Trophoblast cell (in vitro differentiated cells and primary cell): ENCODE data around the gene RAB11A.

ENCODE experiments used
- DNase-seq, 2 donors: peaks; one replicate each; pipeline ENCODE4 v3.0.0-alpha.2; 2016
- H2AFZ ChIP-seq: 2 replicates; pipeline ENCODE4 v1.6.1; 2013; ENCODE audit warnings: low read length, moderate library complexity, mild to moderate bottlenecking; ENCODE audit not compliant: insufficient read depth, poor library complexity
- H2AK5ac ChIP-seq: 2 replicates; pipeline ENCODE4 v1.6.1; 2013; ENCODE audit warnings: mild to moderate bottlenecking, low read length
- H2BK120ac ChIP-seq: 2 replicates; pipeline ENCODE4 v1.6.1; 2013; ENCODE audit warnings: low read length, mild to moderate bottlenecking, moderate library complexity; ENCODE audit not compliant: insufficient read depth, poor library complexity
- H2BK12ac ChIP-seq: 2 replicates; pipeline ENCODE4 v1.6.1; 2013; ENCODE audit warnings: mild to moderate bottlenecking, low read length, moderate library complexity
- H2BK5ac ChIP-seq: 2 replicates; pipeline ENCODE4 v1.6.1; 2013; ENCODE audit warnings: low read length, low read depth, moderate library complexity, mild to moderate bottlenecking; ENCODE audit not compliant: poor library complexity
- H3K14ac ChIP-seq: 2 replicates; pipeline ENCODE4 v1.6.1; 2013; ENCODE audit warnings: mild to moderate bottlenecking, low read length
- H3K18ac ChIP-seq: 2 replicates; pipeline ENCODE4 v1.6.1; 2013; ENCODE audit warnings: mild to moderate bottlenecking, low read length
- H3K23ac ChIP-seq: 2 replicates; pipeline ENCODE4 v1.6.1; 2013; ENCODE audit warnings: low read length
- H3K27ac ChIP-seq: 2 replicates; pipeline ENCODE4 v1.5.1; 2013; ENCODE audit warnings: low read depth, mild to moderate bottlenecking, inconsistent platforms, low read length, moderate library complexity
- H3K27me3 ChIP-seq: 2 replicates; pipeline ENCODE4 v1.6.1; 2013; ENCODE audit warnings: inconsistent platforms, mild to moderate bottlenecking, low read length, moderate library complexity; ENCODE audit not compliant: insufficient read depth
- H3K36me3 ChIP-seq, 2 experiments: 1 replicate in 1 of 2; 2 replicates in 1 of 2; pipeline ENCODE4 v1.6.1; 2013; ENCODE audit warnings: low read length in 2 of 2, mild to moderate bottlenecking in 2 of 2, moderate library complexity in 1 of 2; ENCODE audit not compliant: insufficient read depth in 2 of 2, control insufficient read depth in 1 of 2
- H3K4ac ChIP-seq: 2 replicates; pipeline ENCODE4 v1.6.1; 2013; ENCODE audit warnings: low read depth, mild to moderate bottlenecking, low read length, moderate library complexity
- H3K4me1 ChIP-seq, 2 experiments: 1 replicate in 1 of 2; 2 replicates in 1 of 2; pipeline ENCODE4 v1.6.1; 2013; ENCODE audit warnings: low read length in 2 of 2, mild to moderate bottlenecking in 2 of 2, moderate library complexity in 1 of 2; ENCODE audit not compliant: insufficient read depth in 2 of 2, control insufficient read depth in 1 of 2
- H3K4me2 ChIP-seq: 2 replicates; pipeline ENCODE4 v1.6.1; 2013; ENCODE audit warnings: inconsistent platforms, mild to moderate bottlenecking, low read length, moderate library complexity
- H3K4me3 ChIP-seq: 2 replicates; pipeline ENCODE4 v1.5.1; 2013; ENCODE audit warnings: mild to moderate bottlenecking, low read depth, low read length, inconsistent platforms
- H3K79me1 ChIP-seq: one replicate; pipeline ENCODE4 v1.6.1; 2013; ENCODE audit warnings: low read length
- H3K79me2 ChIP-seq: 2 replicates; pipeline ENCODE4 v1.6.1; 2013; ENCODE audit warnings: low read length, mild to moderate bottlenecking; ENCODE audit not compliant: control insufficient read depth, insufficient read depth, poor library complexity
- H3K9ac ChIP-seq: 2 replicates; pipeline ENCODE4 v1.6.1; 2013; ENCODE audit warnings: mild to moderate bottlenecking, low read length
- H3K9me3 ChIP-seq: 2 replicates; pipeline ENCODE4 v1.6.1; 2013; ENCODE audit warnings: low read depth, mild to moderate bottlenecking, control low read depth, inconsistent platforms, low read length; ENCODE audit not compliant: insufficient read depth
- H4K12ac ChIP-seq: 2 replicates; pipeline ENCODE4 v1.6.1; 2013; ENCODE audit warnings: low read depth, mild to moderate bottlenecking, low read length, moderate library complexity
- H4K8ac ChIP-seq: 2 replicates; pipeline ENCODE4 v1.6.1; 2013; ENCODE audit warnings: low read depth, mild to moderate bottlenecking, low read length, moderate library complexity
- H4K91ac ChIP-seq: one replicate; pipeline ENCODE4 v1.6.1; 2013; ENCODE audit warnings: low read depth, mild to moderate bottlenecking, low read length, moderate library complexity
- WGBS: extraction: QIAGEN DNeasy Blood & Tissue Kit; methylation state at CpG from one replicate; pipeline ENCODE4 v1.1.7; 2013; ENCODE audit warnings: missing lambda C conversion rate; ENCODE audit not compliant: insufficient read length, insufficient coverage; ENCODE audit errors: extremely low coverage; 5-methylcytosine and 5-hydroxymethylcytosine counted together

RAB11A gene

DNA sequence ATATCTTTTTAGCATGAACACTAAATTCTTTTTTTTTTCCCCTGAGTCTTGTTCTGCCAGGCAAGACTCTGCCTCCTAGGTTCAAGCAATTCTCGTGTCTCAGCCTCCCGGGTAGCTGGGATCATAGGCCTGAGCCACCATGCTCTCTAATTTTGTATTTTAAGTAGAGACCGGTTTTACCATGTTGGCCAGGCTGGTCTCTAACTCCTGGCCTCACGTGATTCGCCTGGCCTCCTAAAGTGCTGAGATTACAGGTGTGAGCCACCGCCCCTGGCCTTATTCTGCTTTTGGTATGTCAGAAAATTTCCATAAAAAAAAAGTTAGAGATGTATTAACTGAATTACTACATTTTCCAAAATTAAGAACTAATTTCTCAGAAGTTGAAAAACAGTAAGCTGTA, 14.3 kb downstream of the RAB11A start:
- H2AK5ac ChIP-seq, result no peak overlapping the region
- no peak overlapping the region for H3K4me2 ChIP-seq
- H3K14ac ChIP-seq, result no peak overlapping the region
- no peak overlapping the region for H2BK5ac ChIP-seq
- no peak overlapping the region for H2BK120ac ChIP-seq
- no peaks in the 10 kb centered on the region for H3K79me2 ChIP-seq
- no peak overlapping the region for H3K4me3 ChIP-seq
- no peak overlapping the region for H3K9ac ChIP-seq
- H3K9me3 ChIP-seq, result no peaks in the 10 kb centered on the region
- WGBS, result no CpG with 5 or more reads among the region's 6 CpGs
- no peak overlapping the region for H3K23ac ChIP-seq
- H2AFZ ChIP-seq, result no peak overlapping the region
- no peak overlapping the region for H2BK12ac ChIP-seq
- H3K18ac ChIP-seq, result no peak overlapping the region
- H3K27ac ChIP-seq, result no peak overlapping the region
- no peak overlapping the region for H4K12ac ChIP-seq
- no peak overlapping the region for H3K4ac ChIP-seq
- no peak overlapping the region for H4K8ac ChIP-seq
- no peak overlapping the region for H4K91ac ChIP-seq
- H3K4me1 ChIP-seq, result no peaks in the 10 kb centered on the region
- H3K27me3 ChIP-seq, result no peaks in the 10 kb centered on the region
- H3K79me1 ChIP-seq, result no peaks in the 10 kb centered on the region
- H3K36me3 ChIP-seq, result peaks cover 17 to 19% of the 10 kb centered on the region in 2 experiments
- no peak for DNase-seq

DNA sequence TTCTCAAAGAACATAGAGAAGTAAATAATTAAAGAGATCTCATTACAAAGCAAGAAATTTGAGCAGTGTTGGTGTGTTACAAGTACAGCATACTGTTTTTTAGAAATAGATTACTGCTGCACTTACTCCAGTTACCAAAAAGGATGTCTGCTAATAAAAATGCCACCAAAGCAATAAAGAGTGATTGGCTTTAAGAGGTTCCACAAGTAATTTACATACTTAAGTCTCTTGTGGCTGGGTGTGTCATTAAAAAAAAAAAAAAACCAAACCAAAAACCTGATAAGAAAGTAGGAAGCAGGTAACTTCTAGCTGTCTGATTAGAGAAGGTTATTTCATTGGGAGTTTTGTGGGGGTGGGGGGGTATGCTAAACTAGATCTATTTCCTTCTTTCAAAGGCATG, 15.2 kb downstream of the RAB11A start:
- H2BK120ac ChIP-seq, result no peak overlapping the region
- no peak overlapping the region for H3K27ac ChIP-seq
- H3K27me3 ChIP-seq, result no peaks in the 10 kb centered on the region
- H3K18ac ChIP-seq, result no peak overlapping the region
- H3K4ac ChIP-seq, result no peak overlapping the region
- H2BK5ac ChIP-seq, result no peak overlapping the region
- no peak overlapping the region for H3K4me3 ChIP-seq
- no peak overlapping the region for H4K91ac ChIP-seq
- no peak for DNase-seq
- no peak overlapping the region for H3K9ac ChIP-seq
- H3K9me3 ChIP-seq, result no peaks in the 10 kb centered on the region
- no peak overlapping the region for H4K8ac ChIP-seq
- H3K79me2 ChIP-seq, result no peaks in the 10 kb centered on the region
- no peak overlapping the region for H2AFZ ChIP-seq
- no peaks in the 10 kb centered on the region for H3K4me1 ChIP-seq
- no peaks in the 10 kb centered on the region for H3K79me1 ChIP-seq
- H2AK5ac ChIP-seq, result no peak overlapping the region
- peaks cover 11 to 14% of the 10 kb centered on the region in 2 experiments for H3K36me3 ChIP-seq
- no peak overlapping the region for H3K14ac ChIP-seq
- no peak overlapping the region for H2BK12ac ChIP-seq
- no peak overlapping the region for H4K12ac ChIP-seq
- H3K4me2 ChIP-seq, result no peak overlapping the region
- H3K23ac ChIP-seq, result no peak overlapping the region

- H3K4me3 ChIP-seq, result no peak overlapping the region
- no peaks in the 10 kb centered on the region for H3K79me1 ChIP-seq
- no peak overlapping the region for H3K9ac ChIP-seq
- H3K14ac ChIP-seq, result no peak overlapping the region
- peak in 1 of 2 donors; percentile 22 for DNase-seq
- H3K18ac ChIP-seq, result no peak overlapping the region
- H2BK5ac ChIP-seq, result no peak overlapping the region
- peaks cover 11 to 16% of the 10 kb centered on the region in 2 experiments for H3K36me3 ChIP-seq
- no peaks in the 10 kb centered on the region for H3K79me2 ChIP-seq
- H2BK120ac ChIP-seq, result no peak overlapping the region
- H3K4me2 ChIP-seq, result no peak overlapping the region
- no peak overlapping the region for H2AFZ ChIP-seq
- no peak overlapping the region for H4K91ac ChIP-seq
- no peak overlapping the region for H3K23ac ChIP-seq
- whole genome bisulfite sequencing, result no CpG with 5 or more reads among the region's 4 CpGs
- H4K12ac ChIP-seq, result no peak overlapping the region
- H3K4me1 ChIP-seq, result no peaks in the 10 kb centered on the region
- no peaks in the 10 kb centered on the region for H3K27me3 ChIP-seq
- no peak overlapping the region for H3K27ac ChIP-seq
- no peak overlapping the region for H2AK5ac ChIP-seq
- H2BK12ac ChIP-seq, result no peak overlapping the region
- H3K4ac ChIP-seq, result no peak overlapping the region
- H3K9me3 ChIP-seq, result no peaks in the 10 kb centered on the region
- H4K8ac ChIP-seq, result no peak overlapping the region
These were observed 16.5 kb downstream of the RAB11A start for GRCh38 chr15:65885668-65886218.

- H3K9me3 ChIP-seq, result no peaks in the 10 kb centered on the region
- no peak overlapping the region for H3K4me3 ChIP-seq
- H2BK12ac ChIP-seq, result no peak overlapping the region
- H3K18ac ChIP-seq, result no peak overlapping the region
- H2BK5ac ChIP-seq, result no peak overlapping the region
- no peak overlapping the region for H2BK120ac ChIP-seq
- H3K14ac ChIP-seq, result no peak overlapping the region
- peaks cover 13 to 15% of the 10 kb centered on the region in 2 experiments for H3K36me3 ChIP-seq
- no peak overlapping the region for H3K4ac ChIP-seq
- H3K79me2 ChIP-seq, result no peaks in the 10 kb centered on the region
- no peak for DNase-seq
- H4K91ac ChIP-seq, result no peak overlapping the region
- no peaks in the 10 kb centered on the region for H3K27me3 ChIP-seq
- H3K4me2 ChIP-seq, result no peak overlapping the region
- H4K8ac ChIP-seq, result no peak overlapping the region
- no CpG with 5 or more reads among the region's 3 CpGs for WGBS
- no peaks in the 10 kb centered on the region for H3K79me1 ChIP-seq
- H2AFZ ChIP-seq, result no peak overlapping the region
- no peak overlapping the region for H2AK5ac ChIP-seq
- no peak overlapping the region for H3K27ac ChIP-seq
- no peaks in the 10 kb centered on the region for H3K4me1 ChIP-seq
- H4K12ac ChIP-seq, result no peak overlapping the region
- H3K23ac ChIP-seq, result no peak overlapping the region
- no peak overlapping the region for H3K9ac ChIP-seq
These were observed 18.3 kb downstream of the RAB11A start for GRCh38 chr15:65887565-65887964.
